Measurements from ENCODE around the gene TRPM5. TPM values are rescaled to one million over a fixed set of nuclear protein-coding genes. Genes with fewer than 3 reads are reported as not detected.

The TRPM5 gene
- total RNA-seq, 2 experiments from 2014 or later, result not detected

GRCh38 chr11:2471048-2471803 lies 26.9 kb upstream of the TRPM5 start:
- Histone ChIP-seq H3K27ac (ENCODE audit: low read depth, low read length, poor library complexity, severe bottlenecking) (no peak overlapping the region), H3K36me3 (ENCODE audit: insufficient read depth, low read length) (no peaks in the 10 kb centered on the region), H3K4me3 (ENCODE audit: low read depth, low read length, poor library complexity, severe bottlenecking) (no peak overlapping the region), H4K20me1 (ENCODE audit: insufficient read depth, low read length) (no peaks in the 10 kb centered on the region), H3K4me2 (ENCODE audit: low read length) (no peak overlapping the region), H2AFZ (ENCODE audit: low read length) (no peak overlapping the region), H3K4me1 (ENCODE audit: insufficient read depth, low read length, poor library complexity, severe bottlenecking) (no peaks in the 10 kb centered on the region), H3K9me3 (ENCODE audit: low read length) (no peaks in the 10 kb centered on the region), H3K79me2 (ENCODE audit: insufficient read depth, low read depth, low read length) (no peaks in the 10 kb centered on the region), H3K9me2 (ENCODE audit: insufficient read depth, low read length) (no peaks in the 10 kb centered on the region)
- no peak for DNase-seq (ENCODE audit: low spot score)
- intact Hi-C loops (cut with micrococcal nuclease; ENCODE audit: unreplicated experiment), result no loop called here
- CTCF ChIA-PET (ENCODE audit: unreplicated experiment), result no interaction called here
- BruUV-seq (replicated peaks), result no TSS peak
- POLR2A ChIA-PET, result no interaction called here
- no peak for TF ChIP-seq CTCF (conservative IDR thresholded peaks at IDR 0.05; ENCODE audit: low read length)
- no peak for TF ChIP-seq EZH2phosphoT487 (IDR thresholded peaks at IDR 0.05; ENCODE audit: borderline replicate concordance, low read depth, low read length)

- no peaks in the 10 kb centered on the region for H3K79me2 ChIP-seq (ENCODE audit: insufficient read depth, low read depth, low read length)
- no peaks in the 10 kb centered on the region for H3K4me1 ChIP-seq (ENCODE audit: insufficient read depth, low read length, poor library complexity, severe bottlenecking)
- CTCF ChIA-PET (ENCODE audit: unreplicated experiment), result no interaction called here
- no peak overlapping the region for H2AFZ ChIP-seq (ENCODE audit: low read length)
- TF ChIP-seq EZH2phosphoT487 (IDR thresholded peaks at IDR 0.05; ENCODE audit: borderline replicate concordance, low read depth, low read length) (no peak), CTCF (conservative IDR thresholded peaks at IDR 0.05; ENCODE audit: low read length) (no peak)
- no peak overlapping the region for H3K27ac ChIP-seq (ENCODE audit: low read depth, low read length, poor library complexity, severe bottlenecking)
- intact Hi-C loops (cut with micrococcal nuclease; ENCODE audit: unreplicated experiment), result no loop called here
- BruUV-seq (replicated peaks), result no TSS peak
- no peaks in the 10 kb centered on the region for H3K9me3 ChIP-seq (ENCODE audit: low read length)
- no peaks in the 10 kb centered on the region for H3K36me3 ChIP-seq (ENCODE audit: insufficient read depth, low read length)
- POLR2A ChIA-PET, result no interaction called here
- no peaks in the 10 kb centered on the region for H3K9me2 ChIP-seq (ENCODE audit: insufficient read depth, low read length)
- H3K4me3 ChIP-seq (ENCODE audit: low read depth, low read length, poor library complexity, severe bottlenecking), result no peak overlapping the region
- no peaks in the 10 kb centered on the region for H4K20me1 ChIP-seq (ENCODE audit: insufficient read depth, low read length)
- no peak overlapping the region for H3K4me2 ChIP-seq (ENCODE audit: low read length)
- no peak for DNase-seq (ENCODE audit: low spot score)
Measured at GRCh38 chr11:2470495-2470894, 26.2 kb upstream of the TRPM5 start.

GRCh38 chr11:2468363-2469235 lies 24.3 kb upstream of the TRPM5 start:
- H3K4me1 ChIP-seq (ENCODE audit: insufficient read depth, low read length, poor library complexity, severe bottlenecking), result no peaks in the 10 kb centered on the region
- ChIA-PET CTCF (ENCODE audit: unreplicated experiment) (no interaction called here), POLR2A (no interaction called here)
- H3K27ac ChIP-seq (ENCODE audit: low read depth, low read length, poor library complexity, severe bottlenecking), result no peak overlapping the region
- no peak overlapping the region for H3K4me2 ChIP-seq (ENCODE audit: low read length)
- no peak overlapping the region for H2AFZ ChIP-seq (ENCODE audit: low read length)
- no peaks in the 10 kb centered on the region for H3K79me2 ChIP-seq (ENCODE audit: insufficient read depth, low read depth, low read length)
- H4K20me1 ChIP-seq (ENCODE audit: insufficient read depth, low read length), result no peaks in the 10 kb centered on the region
- H3K4me3 ChIP-seq (ENCODE audit: low read depth, low read length, poor library complexity, severe bottlenecking), result no peak overlapping the region
- DNase-seq (ENCODE audit: low spot score), result no peak
- H3K9me2 ChIP-seq (ENCODE audit: insufficient read depth, low read length), result no peaks in the 10 kb centered on the region
- TF ChIP-seq EZH2phosphoT487 (IDR thresholded peaks at IDR 0.05; ENCODE audit: borderline replicate concordance, low read depth, low read length) (no peak), CTCF (conservative IDR thresholded peaks at IDR 0.05; ENCODE audit: low read length) (no peak)
- no peaks in the 10 kb centered on the region for H3K9me3 ChIP-seq (ENCODE audit: low read length)
- H3K36me3 ChIP-seq (ENCODE audit: insufficient read depth, low read length), result no peaks in the 10 kb centered on the region
- intact Hi-C loops (cut with micrococcal nuclease; ENCODE audit: unreplicated experiment), result no loop called here
- BruUV-seq (replicated peaks), result no TSS peak

Data from OCI-LY7 (cell line).